Keratinocyte (primary cell): Measurements from ENCODE around the gene CELF5. TPM values are rescaled to one million over a fixed set of nuclear protein-coding genes. Genes with fewer than 3 reads are reported as not detected.

ENCODE experiments used
- DNase-seq: peaks from one replicate; pipeline ENCODE4 v3.0.0-alpha.2; 2011; ENCODE audit warnings: low read depth, missing footprints, low spot score
- FAIRE-seq: peaks from 2 replicates; lab custom pipeline; 2011; peaks lifted over from hg19 to GRCh38; lab: Jason Lieb, UNC
- H2AFZ ChIP-seq: 2 replicates; pipeline ENCODE4 v1.6.0; 2012; ENCODE audit warnings: low read length, control low read depth, inconsistent platforms; ENCODE audit not compliant: control insufficient read depth
- H3K27ac ChIP-seq: 2 replicates; pipeline ENCODE4 v1.5.1; 2011; ENCODE audit warnings: low read length; ENCODE audit not compliant: control insufficient read depth, insufficient read depth
- H3K27me3 ChIP-seq: 3 replicates; pipeline ENCODE4 v1.6.0; 2011; ENCODE audit warnings: low read length; ENCODE audit not compliant: control insufficient read depth, insufficient read depth; ENCODE audit errors: extremely low read depth
- H3K36me3 ChIP-seq, 2 experiments: 2 replicates in 1 of 2; 3 replicates in 1 of 2; pipeline ENCODE4 v1.5.1; 2011; ENCODE audit warnings: low read length in 2 of 2, mild to moderate bottlenecking in 1 of 2; ENCODE audit not compliant: control insufficient read depth in 2 of 2, insufficient read depth in 2 of 2; ENCODE audit errors: extremely low read depth in 1 of 2
- H3K4me1 ChIP-seq: 3 replicates; pipeline ENCODE4 v1.5.1; 2011; ENCODE audit warnings: low read length; ENCODE audit not compliant: control insufficient read depth, insufficient read depth; ENCODE audit errors: extremely low read depth
- H3K4me2 ChIP-seq: 3 replicates; pipeline ENCODE4 v1.6.0; 2011; ENCODE audit warnings: low read depth, low read length; ENCODE audit not compliant: control insufficient read depth, insufficient read depth; ENCODE audit errors: extremely low read depth
- H3K4me3 ChIP-seq, 3 experiments: fragments of 200-600 bp in 1 of 3; sonication (generic) in 1 of 3; 2 replicates in 2 of 3; 3 replicates in 1 of 3; pipeline ENCODE4 v1.5.1; 2011 to 2016; ENCODE audit warnings: low read length in 3 of 3, mild to moderate bottlenecking in 3 of 3, control low read depth in 2 of 3, inconsistent platforms in 1 of 3, low read depth in 1 of 3, mixed read lengths in 1 of 3, mixed run types in 1 of 3, moderate library complexity in 1 of 3; ENCODE audit not compliant: control insufficient read depth in 2 of 3, insufficient read depth in 2 of 3; ENCODE audit errors: extremely low read depth in 1 of 3
- H3K79me2 ChIP-seq: 2 replicates; pipeline ENCODE4 v1.6.0; 2012; ENCODE audit warnings: low read length; ENCODE audit not compliant: control insufficient read depth, insufficient read depth
- H3K9ac ChIP-seq: 3 replicates; pipeline ENCODE4 v1.6.0; 2011; ENCODE audit warnings: low read length; ENCODE audit not compliant: control insufficient read depth, insufficient read depth; ENCODE audit errors: extremely low read depth
- H3K9me1 ChIP-seq: 3 replicates; pipeline ENCODE4 v1.6.0; 2011; ENCODE audit warnings: low read length; ENCODE audit not compliant: control insufficient read depth, insufficient read depth; ENCODE audit errors: extremely low read depth
- H3K9me3 ChIP-seq: 2 replicates; pipeline ENCODE4 v1.5.1; 2012; ENCODE audit warnings: low read depth, low read length; ENCODE audit not compliant: control insufficient read depth
- H4K20me1 ChIP-seq: 3 replicates; pipeline ENCODE4 v1.6.0; 2011; ENCODE audit warnings: low read length; ENCODE audit not compliant: control insufficient read depth, insufficient read depth; ENCODE audit errors: extremely low read depth
- EZH2 ChIP-seq: IDR thresholded peaks from one replicate; pipeline ENCODE4 v1.6.1; 2012; ENCODE audit warnings: inconsistent platforms, mild to moderate bottlenecking, low read length, moderate library complexity
- dilution Hi-C: fragments of 300-500 bp; cut with MboI; formaldehyde crosslinking; loops from one replicate; pipeline ENCODE4 v1.7.0; 2020; ENCODE audit warnings: low sequenced_read_pairs; ENCODE audit not compliant: extremely low pct_ligation_motif_present
- polyA plus RNA-seq, 5 experiments: library from polyadenylated mRNA; depleted of rRNA in 3 of 5; stranded (reverse) in 3 of 5; stranded (forward) in 1 of 5; unstranded in 1 of 5; fragments of >200 nt; gene quantifications; 1 replicate in 1 of 5; 2 replicates in 3 of 5; 3 replicates in 1 of 5; pipeline versions ENCODE4 v1.2.1 to v1.2.3, GENCODE V29; 2011 to 2012; ENCODE audit warnings: missing spikeins in 2 of 5, low read depth in 1 of 5, low replicate concordance in 1 of 5
- TF ChIP-seq, protein P1 (sequence below), 3 experiments: IDR thresholded peaks in 1 of 3; conservative IDR thresholded peaks in 1 of 3; optimal IDR thresholded peaks in 1 of 3; 2 replicates in 2 of 3; 3 replicates in 1 of 3; pipeline versions ENCODE3 to v1.5.1; 2011; ENCODE audit warnings: low read length in 3 of 3, mild to moderate bottlenecking in 3 of 3, moderate library complexity in 2 of 3, control low read depth in 1 of 3, inconsistent platforms in 1 of 3; ENCODE audit not compliant: insufficient read depth in 2 of 3; ENCODE audit errors: extremely low read depth in 1 of 3

CELF5 gene
- polyA plus RNA-seq, 1 donor (not counting 4 experiments of a cell fraction or from before 2014, with no cell fraction given): 0.04 TPM

DNA sequence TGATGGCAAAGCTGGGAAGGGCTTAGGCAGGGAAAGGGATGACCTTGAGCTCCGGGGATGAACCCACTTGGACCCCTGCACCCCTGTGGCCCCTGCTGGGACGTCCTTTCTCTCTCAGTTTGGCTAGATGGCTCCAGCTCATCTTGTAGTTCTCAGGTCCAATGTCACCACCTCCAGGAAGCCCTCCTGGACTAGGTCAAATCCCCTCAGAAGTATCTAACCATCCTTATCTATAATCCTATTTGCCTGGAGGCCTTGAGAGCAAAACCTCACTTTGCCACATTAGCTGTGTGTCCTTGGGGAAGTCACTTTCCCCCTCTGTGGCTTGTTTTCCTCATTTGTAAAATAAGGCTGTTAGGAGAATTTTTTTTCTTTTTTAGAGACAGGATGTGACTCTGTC is 99.2 kb downstream of the CELF5 start:
- Histone ChIP-seq H3K9me3 (no peaks in the 10 kb centered on the region), H4K20me1 (no peaks in the 10 kb centered on the region), H3K27ac (no peak overlapping the region), H2AFZ (no peak overlapping the region), H3K4me2 (no peak overlapping the region), H3K4me3 (no peak overlapping the region), H3K27me3 (peaks cover 13% of the 10 kb centered on the region), H3K9ac (no peak overlapping the region), H3K36me3 (no peaks in the 10 kb centered on the region), H3K9me1 (no peaks in the 10 kb centered on the region), H3K79me2 (no peaks in the 10 kb centered on the region), H3K4me1 (peaks cover 3% of the 10 kb centered on the region)
- dilution Hi-C loops: no loop called here
- TF ChIP-seq, protein P1, sequence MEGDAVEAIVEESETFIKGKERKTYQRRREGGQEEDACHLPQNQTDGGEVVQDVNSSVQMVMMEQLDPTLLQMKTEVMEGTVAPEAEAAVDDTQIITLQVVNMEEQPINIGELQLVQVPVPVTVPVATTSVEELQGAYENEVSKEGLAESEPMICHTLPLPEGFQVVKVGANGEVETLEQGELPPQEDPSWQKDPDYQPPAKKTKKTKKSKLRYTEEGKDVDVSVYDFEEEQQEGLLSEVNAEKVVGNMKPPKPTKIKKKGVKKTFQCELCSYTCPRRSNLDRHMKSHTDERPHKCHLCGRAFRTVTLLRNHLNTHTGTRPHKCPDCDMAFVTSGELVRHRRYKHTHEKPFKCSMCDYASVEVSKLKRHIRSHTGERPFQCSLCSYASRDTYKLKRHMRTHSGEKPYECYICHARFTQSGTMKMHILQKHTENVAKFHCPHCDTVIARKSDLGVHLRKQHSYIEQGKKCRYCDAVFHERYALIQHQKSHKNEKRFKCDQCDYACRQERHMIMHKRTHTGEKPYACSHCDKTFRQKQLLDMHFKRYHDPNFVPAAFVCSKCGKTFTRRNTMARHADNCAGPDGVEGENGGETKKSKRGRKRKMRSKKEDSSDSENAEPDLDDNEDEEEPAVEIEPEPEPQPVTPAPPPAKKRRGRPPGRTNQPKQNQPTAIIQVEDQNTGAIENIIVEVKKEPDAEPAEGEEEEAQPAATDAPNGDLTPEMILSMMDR (optimal IDR thresholded peaks at IDR 0.05 in 1 of 3, IDR thresholded peaks at IDR 0.05 in 1 of 3, conservative IDR thresholded peaks at IDR 0.05 in 1 of 3; ENCODE audit: extremely low read depth in 1 of 3, insufficient read depth in 2 of 3, low read length in 3 of 3): no peak
- TF ChIP-seq EZH2: no peak
- FAIRE-seq: no peak
- DNase-seq: no peak

DNA sequence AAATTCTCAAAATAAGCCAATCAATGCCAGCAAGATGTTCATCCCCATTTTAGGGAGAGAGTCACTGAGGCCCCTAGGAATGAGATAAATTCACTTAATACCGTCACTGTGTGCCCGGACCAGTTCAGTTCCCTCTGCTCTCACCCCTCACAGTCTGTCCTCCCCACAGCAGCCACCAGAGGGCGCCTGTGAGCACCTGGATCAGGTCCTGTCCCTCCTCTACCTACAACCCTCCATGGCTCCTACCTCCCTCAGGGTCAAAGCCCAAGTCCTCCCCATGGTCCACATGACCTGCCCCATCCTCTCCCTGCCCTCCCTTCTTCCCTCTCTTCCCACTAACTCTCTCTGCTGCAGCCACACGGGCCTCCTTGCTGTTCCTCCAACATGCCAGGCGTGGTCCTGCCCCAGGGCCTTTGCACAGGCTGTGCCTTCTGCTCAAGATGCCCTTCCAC is 100.0 kb downstream of the CELF5 start:
- Histone ChIP-seq H3K4me2 (no peak overlapping the region), H3K9ac (no peak overlapping the region), H3K9me3 (no peaks in the 10 kb centered on the region), H3K79me2 (no peaks in the 10 kb centered on the region), H2AFZ (no peak overlapping the region), H3K9me1 (no peaks in the 10 kb centered on the region), H3K4me1 (peaks cover 3% of the 10 kb centered on the region), H3K36me3 (no peaks in the 10 kb centered on the region), H3K27me3 (peaks cover 13% of the 10 kb centered on the region), H4K20me1 (no peaks in the 10 kb centered on the region), H3K27ac (no peak overlapping the region), H3K4me3 (no peak overlapping the region)
- dilution Hi-C loops: no loop called here
- FAIRE-seq (no peak), DNase-seq (no peak)
- TF ChIP-seq, protein P1 (optimal IDR thresholded peaks at IDR 0.05 in 1 of 3, IDR thresholded peaks at IDR 0.05 in 1 of 3, conservative IDR thresholded peaks at IDR 0.05 in 1 of 3; ENCODE audit: extremely low read depth in 1 of 3, insufficient read depth in 2 of 3, low read length in 3 of 3): peak; percentile 88 to 92 (median 92)
- no peak for TF ChIP-seq EZH2
